ENCODE results near the gene PCA3. TPM values are rescaled to one million over a fixed set of nuclear protein-coding genes. Genes with fewer than 3 reads are reported as not detected.
A peak's percentile ranks its signal among the peaks of the same experiment; 100 is the strongest.

The PCA3 gene
- polyA plus RNA-seq, 1 donor, result 0.97 TPM

- peak; percentile 27 to 32 for DNase-seq
- Histone ChIP-seq H3K9me3 (ENCODE audit: control insufficient read depth, low read depth, low read length) (no peaks in the 10 kb centered on the region), H3K4me1 (ENCODE audit: control insufficient read depth, insufficient read depth, low read length) (no peaks in the 10 kb centered on the region), H3K36me3 (ENCODE audit: control insufficient read depth, insufficient read depth, low read length) (no peaks in the 10 kb centered on the region), H3K27ac (ENCODE audit: low read length) (no peak overlapping the region), H3K27me3 (ENCODE audit: control insufficient read depth, insufficient read depth, low read length) (no peaks in the 10 kb centered on the region), H3K4me3 (ENCODE audit: low read length) (no peak overlapping the region)
- WGBS (ENCODE audit: insufficient coverage, low lambda C conversion rate), result no CpG with 5 or more reads among the region's 6 CpGs
Measured at GRCh38 chr9:76756268-76756640, 8.0 kb upstream of the PCA3 start.

DNA sequence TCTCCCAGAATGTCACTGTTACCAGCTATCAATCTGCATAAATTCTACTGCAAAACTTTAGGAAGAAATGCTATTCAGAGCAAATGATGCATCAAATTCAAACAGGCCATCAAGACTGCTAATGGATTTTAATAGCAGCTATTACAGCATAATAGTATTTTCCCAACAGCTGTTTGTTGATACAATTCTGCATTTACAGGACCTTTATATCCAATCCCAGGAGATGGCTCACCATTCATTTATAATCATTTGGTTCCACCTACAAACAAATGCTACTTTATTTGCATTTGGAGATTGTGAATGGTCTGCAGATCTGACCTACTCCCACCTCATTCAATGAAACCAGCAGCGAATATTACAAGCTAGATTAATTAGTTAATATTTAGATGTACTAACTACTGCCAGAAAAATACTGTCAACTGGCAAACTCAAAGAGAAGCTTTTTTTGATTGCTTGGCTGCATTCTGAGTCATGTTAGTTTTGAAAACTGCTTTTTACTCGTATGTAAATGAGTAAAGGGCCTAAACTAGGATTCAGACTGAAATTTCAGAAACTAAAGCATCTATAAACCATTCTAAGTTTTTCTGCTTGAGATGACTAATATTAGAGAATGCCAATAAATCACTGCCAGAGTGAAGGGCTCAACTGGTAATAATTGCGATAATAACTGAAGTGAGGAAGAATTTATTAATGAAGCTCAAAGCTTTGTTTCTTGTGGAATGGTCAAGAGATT lies 7.1 kb upstream of the PCA3 start:
- H3K27me3 ChIP-seq (ENCODE audit: control insufficient read depth, insufficient read depth, low read length), result no peaks in the 10 kb centered on the region
- H3K4me1 ChIP-seq (ENCODE audit: control insufficient read depth, insufficient read depth, low read length), result no peaks in the 10 kb centered on the region
- no peak overlapping the region for H3K4me3 ChIP-seq (ENCODE audit: low read length)
- no peaks in the 10 kb centered on the region for H3K36me3 ChIP-seq (ENCODE audit: control insufficient read depth, insufficient read depth, low read length)
- no peak for DNase-seq
- H3K27ac ChIP-seq (ENCODE audit: low read length), result no peak overlapping the region
- 83% methylated on average over 1 of the region's 3 CpGs for WGBS (ENCODE audit: insufficient coverage, low lambda C conversion rate)
- H3K9me3 ChIP-seq (ENCODE audit: control insufficient read depth, low read depth, low read length), result no peaks in the 10 kb centered on the region

DNA sequence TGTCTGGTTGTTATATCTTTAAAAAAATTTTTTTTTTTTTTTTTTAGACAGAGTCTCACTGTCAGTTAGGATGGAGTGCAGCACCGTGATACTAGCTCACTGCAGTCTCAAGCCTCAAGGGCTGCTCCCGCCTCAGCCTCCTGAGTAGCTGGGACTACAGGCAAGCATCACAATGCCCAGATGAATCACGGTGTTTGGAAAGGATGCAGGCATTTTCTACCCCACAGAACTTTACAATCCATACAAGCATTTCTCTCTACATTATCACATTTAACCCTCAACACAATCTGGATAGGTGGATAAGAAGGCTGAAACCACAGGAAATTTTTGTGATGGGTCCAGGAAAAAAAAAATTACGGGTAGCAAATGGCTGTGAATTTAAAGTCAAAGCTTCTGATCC lies 5.8 kb upstream of the PCA3 start:
- H3K9me3 ChIP-seq (ENCODE audit: control insufficient read depth, low read depth, low read length), result no peaks in the 10 kb centered on the region
- H3K4me3 ChIP-seq (ENCODE audit: low read length), result no peak overlapping the region
- H3K36me3 ChIP-seq (ENCODE audit: control insufficient read depth, insufficient read depth, low read length), result no peaks in the 10 kb centered on the region
- no peaks in the 10 kb centered on the region for H3K4me1 ChIP-seq (ENCODE audit: control insufficient read depth, insufficient read depth, low read length)
- no CpG with 5 or more reads among the region's 4 CpGs for WGBS (ENCODE audit: insufficient coverage, low lambda C conversion rate)
- no peak overlapping the region for H3K27ac ChIP-seq (ENCODE audit: low read length)
- DNase-seq, result no peak
- no peaks in the 10 kb centered on the region for H3K27me3 ChIP-seq (ENCODE audit: control insufficient read depth, insufficient read depth, low read length)

DNA sequence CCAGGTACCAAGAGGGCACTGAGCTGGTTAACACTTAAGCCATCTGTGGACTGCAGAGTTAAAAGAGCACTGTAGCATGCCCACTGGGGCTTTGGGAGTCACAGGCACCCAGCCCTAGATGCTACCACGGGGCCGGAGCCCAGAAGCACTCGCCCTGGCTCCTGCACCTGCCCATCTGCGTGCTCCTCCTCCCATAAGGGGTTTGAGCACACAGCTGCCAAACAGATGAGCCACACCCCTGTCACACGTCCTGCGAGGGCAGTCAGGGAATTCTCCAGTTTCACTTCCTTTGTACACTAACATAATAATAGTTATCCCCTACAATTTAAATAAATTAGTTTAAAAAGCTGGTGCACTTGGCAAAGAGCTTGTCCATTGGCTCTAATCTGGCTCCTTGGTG lies 4.5 kb upstream of the PCA3 start:
- no peaks in the 10 kb centered on the region for H3K4me1 ChIP-seq (ENCODE audit: control insufficient read depth, insufficient read depth, low read length)
- no peak overlapping the region for H3K27ac ChIP-seq (ENCODE audit: low read length)
- H3K27me3 ChIP-seq (ENCODE audit: control insufficient read depth, insufficient read depth, low read length), result no peaks in the 10 kb centered on the region
- no peak overlapping the region for H3K4me3 ChIP-seq (ENCODE audit: low read length)
- no peaks in the 10 kb centered on the region for H3K36me3 ChIP-seq (ENCODE audit: control insufficient read depth, insufficient read depth, low read length)
- WGBS (ENCODE audit: insufficient coverage, low lambda C conversion rate), result no CpG with 5 or more reads among the region's 6 CpGs
- no peaks in the 10 kb centered on the region for H3K9me3 ChIP-seq (ENCODE audit: control insufficient read depth, low read depth, low read length)
- DNase-seq, result peak in 1 of 2 donors; percentile 12

- DNase-seq, result no peak
- no peaks in the 10 kb centered on the region for H3K27me3 ChIP-seq (ENCODE audit: control insufficient read depth, insufficient read depth, low read length)
Measured at GRCh38 chr9:76761448-76761847, 2.8 kb upstream of the PCA3 start.

GRCh38 chr9:76766126-76766525 lies 1.9 kb downstream of the PCA3 start:
- no peaks in the 10 kb centered on the region for H3K36me3 ChIP-seq (ENCODE audit: control insufficient read depth, insufficient read depth, low read length)
- H3K4me3 ChIP-seq (ENCODE audit: low read length), result no peak overlapping the region
- H3K9me3 ChIP-seq (ENCODE audit: control insufficient read depth, low read depth, low read length), result no peaks in the 10 kb centered on the region
- H3K27ac ChIP-seq (ENCODE audit: low read length), result no peak overlapping the region
- no peak for DNase-seq
- no peaks in the 10 kb centered on the region for H3K27me3 ChIP-seq (ENCODE audit: control insufficient read depth, insufficient read depth, low read length)
- no peaks in the 10 kb centered on the region for H3K4me1 ChIP-seq (ENCODE audit: control insufficient read depth, insufficient read depth, low read length)
- no CpG with 5 or more reads among the region's 3 CpGs for WGBS (ENCODE audit: insufficient coverage, low lambda C conversion rate)

More at GRCh38 chr9:76761448-76761847, 2.8 kb upstream of the PCA3 start:
- H3K27ac ChIP-seq (ENCODE audit: low read length), result no peak overlapping the region
- no peaks in the 10 kb centered on the region for H3K4me1 ChIP-seq (ENCODE audit: control insufficient read depth, insufficient read depth, low read length)
- no peaks in the 10 kb centered on the region for H3K9me3 ChIP-seq (ENCODE audit: control insufficient read depth, low read depth, low read length)
- H3K36me3 ChIP-seq (ENCODE audit: control insufficient read depth, insufficient read depth, low read length), result no peaks in the 10 kb centered on the region
- H3K4me3 ChIP-seq (ENCODE audit: low read length), result no peak overlapping the region
- WGBS (ENCODE audit: insufficient coverage, low lambda C conversion rate), result 14% methylated on average over 1 of the region's 1 CpG

DNA sequence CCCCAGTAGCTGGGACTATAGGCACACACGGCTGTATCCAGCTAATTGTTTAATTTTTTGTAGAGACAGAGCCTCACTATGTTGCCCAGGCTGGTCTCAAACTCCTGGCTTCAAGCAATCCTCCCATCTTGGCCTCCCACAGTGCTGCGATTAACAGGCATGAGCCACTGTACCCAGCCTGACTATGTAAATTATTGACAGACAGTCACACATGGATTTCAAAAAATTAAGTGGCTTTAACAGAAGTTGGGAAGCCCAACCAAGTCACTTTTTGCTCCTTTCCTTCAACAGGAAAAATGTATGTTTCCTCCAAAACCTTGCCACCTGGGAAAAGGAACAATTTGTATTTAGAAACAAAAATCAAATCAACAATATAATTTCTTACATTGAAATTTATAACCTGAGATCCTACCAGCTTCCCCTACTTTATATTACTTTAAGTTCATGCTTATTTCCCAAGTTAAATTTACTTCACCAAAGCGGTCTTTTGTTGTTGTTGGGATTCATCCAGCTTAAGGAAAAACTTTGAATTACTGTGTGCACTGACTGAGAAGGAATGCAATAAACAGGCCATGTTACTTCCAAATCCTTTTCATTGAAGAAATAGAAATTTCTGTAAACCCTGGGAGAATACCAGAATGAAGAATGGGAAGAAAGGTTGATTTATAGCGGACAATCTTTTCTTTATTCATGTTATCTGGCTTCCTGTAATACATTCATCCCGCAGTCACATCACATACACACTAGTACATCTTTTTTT lies 8.6 kb downstream of the PCA3 start:
- no peaks in the 10 kb centered on the region for H3K9me3 ChIP-seq (ENCODE audit: control insufficient read depth, low read depth, low read length)
- no peaks in the 10 kb centered on the region for H3K27me3 ChIP-seq (ENCODE audit: control insufficient read depth, insufficient read depth, low read length)
- H3K27ac ChIP-seq (ENCODE audit: low read length), result no peak overlapping the region
- no peaks in the 10 kb centered on the region for H3K4me1 ChIP-seq (ENCODE audit: control insufficient read depth, insufficient read depth, low read length)
- WGBS (ENCODE audit: insufficient coverage, low lambda C conversion rate), result no CpG with 5 or more reads among the region's 5 CpGs
- DNase-seq, result no peak
- H3K36me3 ChIP-seq (ENCODE audit: control insufficient read depth, insufficient read depth, low read length), result no peaks in the 10 kb centered on the region
- H3K4me3 ChIP-seq (ENCODE audit: low read length), result no peak overlapping the region

GRCh38 chr9:76784881-76785280 lies 20.6 kb downstream of the PCA3 start:
- Histone ChIP-seq H3K36me3 (ENCODE audit: control insufficient read depth, insufficient read depth, low read length) (no peaks in the 10 kb centered on the region), H3K27me3 (ENCODE audit: control insufficient read depth, insufficient read depth, low read length) (no peaks in the 10 kb centered on the region), H3K9me3 (ENCODE audit: control insufficient read depth, low read depth, low read length) (no peaks in the 10 kb centered on the region), H3K4me1 (ENCODE audit: control insufficient read depth, insufficient read depth, low read length) (peaks cover 12% of the 10 kb centered on the region), H3K4me3 (ENCODE audit: low read length) (no peak overlapping the region), H3K27ac (ENCODE audit: low read length) (no peak overlapping the region)
- DNase-seq, result no peak

GRCh38 chr9:76785501-76785900 lies 21.3 kb downstream of the PCA3 start:
- H3K9me3 ChIP-seq (ENCODE audit: control insufficient read depth, low read depth, low read length), result no peaks in the 10 kb centered on the region
- WGBS (ENCODE audit: insufficient coverage, low lambda C conversion rate), result 86% methylated on average over 1 of the region's 1 CpG
- H3K27me3 ChIP-seq (ENCODE audit: control insufficient read depth, insufficient read depth, low read length), result no peaks in the 10 kb centered on the region

DNA sequence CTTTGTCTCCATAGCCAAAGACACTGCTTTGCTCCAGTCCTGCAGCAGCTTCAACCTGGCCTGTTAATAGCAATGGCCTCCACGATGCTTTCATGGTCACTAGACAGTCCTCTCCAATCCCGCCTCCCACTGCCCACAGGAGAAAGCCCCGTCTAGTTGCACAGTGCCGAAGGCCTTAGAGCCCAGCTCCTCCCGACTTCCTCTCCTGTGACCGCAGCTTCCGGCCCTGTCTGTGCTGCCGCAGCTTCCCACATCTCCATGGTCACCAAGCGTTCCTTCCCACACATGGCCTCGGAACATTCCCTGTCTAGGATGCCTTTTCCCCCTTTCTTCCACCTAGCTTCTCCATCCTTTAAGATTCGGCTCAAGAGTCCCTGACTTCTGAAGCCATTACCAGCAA lies 23.4 kb downstream of the PCA3 start:
- 80% methylated on average over 1 of the region's 11 CpGs for WGBS (ENCODE audit: insufficient coverage, low lambda C conversion rate)
- Histone ChIP-seq H3K36me3 (ENCODE audit: control insufficient read depth, insufficient read depth, low read length) (no peaks in the 10 kb centered on the region), H3K27me3 (ENCODE audit: control insufficient read depth, insufficient read depth, low read length) (no peaks in the 10 kb centered on the region), H3K27ac (ENCODE audit: low read length) (no peak overlapping the region), H3K4me3 (ENCODE audit: low read length) (no peak overlapping the region), H3K9me3 (ENCODE audit: control insufficient read depth, low read depth, low read length) (no peaks in the 10 kb centered on the region), H3K4me1 (ENCODE audit: control insufficient read depth, insufficient read depth, low read length) (peaks cover 26% of the 10 kb centered on the region)
- DNase-seq, result no peak

More at GRCh38 chr9:76785501-76785900, 21.3 kb downstream of the PCA3 start:
- Histone ChIP-seq H3K27ac (ENCODE audit: low read length) (no peak overlapping the region), H3K36me3 (ENCODE audit: control insufficient read depth, insufficient read depth, low read length) (no peaks in the 10 kb centered on the region), H3K4me3 (ENCODE audit: low read length) (no peak overlapping the region), H3K4me1 (ENCODE audit: control insufficient read depth, insufficient read depth, low read length) (peaks cover 17% of the 10 kb centered on the region)
- DNase-seq, result no peak
